ENCODE data around the gene TMEM51.
"Not testable (repeated sequence)": the region's sequence is repeated elsewhere in the genome, so short reads cannot be mapped to it uniquely, and the experiment has no call there.

TMEM51 gene

DNA sequence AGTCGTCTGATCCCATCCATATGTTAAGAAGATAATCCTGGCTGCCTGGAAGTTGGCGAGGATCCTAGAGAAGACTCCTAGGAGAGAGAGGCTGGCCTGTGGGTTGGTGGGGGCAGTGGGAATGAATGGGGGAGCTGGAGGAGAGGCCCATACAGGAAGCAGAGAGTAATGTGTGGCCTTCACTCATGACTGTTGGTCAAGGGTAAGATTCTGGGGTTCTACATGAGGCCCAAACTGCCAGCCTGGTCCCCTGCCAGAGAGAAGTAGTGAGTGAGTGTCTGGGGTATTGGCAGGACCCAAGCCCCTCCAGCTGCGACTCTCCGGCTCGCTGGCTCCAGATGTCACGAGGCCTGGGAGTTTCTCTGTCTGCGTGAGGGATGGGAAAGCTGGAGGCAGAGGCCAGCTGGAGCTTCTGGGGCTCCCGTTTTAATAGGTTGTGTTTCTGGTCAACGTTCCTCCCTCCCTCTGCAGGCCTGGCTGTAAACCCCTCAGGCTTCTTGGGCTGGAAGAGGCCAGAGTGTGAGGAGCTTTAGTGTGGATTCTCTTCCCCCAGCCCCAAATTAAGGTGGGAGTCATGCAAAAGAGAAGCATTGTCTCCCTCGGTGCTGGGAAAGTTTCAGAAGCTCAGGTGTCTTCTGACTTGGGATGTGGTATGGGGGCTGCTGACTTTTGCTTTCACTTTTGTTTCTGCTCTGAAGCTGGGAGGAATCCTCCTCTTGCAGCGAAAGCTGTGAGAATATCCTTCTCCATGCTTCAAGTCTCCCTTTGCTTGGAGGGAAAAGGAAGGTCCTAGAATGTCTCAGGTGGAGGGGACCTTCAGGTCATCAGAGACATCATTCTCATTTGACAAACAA, 2.6 kb downstream of the TMEM51 start:
- DNase-seq = no peak

- no peak for DNase-seq
These were observed 3.3 kb downstream of the TMEM51 start for GRCh38 chr1:15156807-15157380.

- DNase-seq = no peak
These were observed 4.2 kb downstream of the TMEM51 start for GRCh38 chr1:15157524-15158399.

- no peak for DNase-seq
These were observed 5.1 kb downstream of the TMEM51 start for GRCh38 chr1:15158506-15159165.

DNA sequence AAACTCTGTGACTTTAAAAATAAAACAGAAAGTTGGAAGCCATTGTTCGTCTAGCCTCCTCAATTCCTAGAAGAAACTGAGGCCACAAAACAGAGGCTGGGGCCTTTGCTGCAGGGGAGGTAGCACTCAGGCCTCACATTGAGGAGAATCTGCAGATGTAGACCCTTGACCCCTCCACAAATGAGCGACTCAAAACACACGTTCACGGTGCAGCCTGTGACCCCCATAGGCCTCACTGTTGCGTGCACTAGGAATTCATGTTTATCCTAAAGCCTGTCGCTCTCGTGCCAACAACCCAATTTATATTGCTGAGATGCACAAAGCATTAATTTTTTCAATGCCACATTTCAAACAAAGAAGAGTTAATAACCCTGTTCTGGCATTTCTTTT, 5.6 kb downstream of the TMEM51 start:
- no peak for DNase-seq

- DNase-seq = no peak
These were observed 7.1 kb downstream of the TMEM51 start for GRCh38 chr1:15160626-15161025.

DNA sequence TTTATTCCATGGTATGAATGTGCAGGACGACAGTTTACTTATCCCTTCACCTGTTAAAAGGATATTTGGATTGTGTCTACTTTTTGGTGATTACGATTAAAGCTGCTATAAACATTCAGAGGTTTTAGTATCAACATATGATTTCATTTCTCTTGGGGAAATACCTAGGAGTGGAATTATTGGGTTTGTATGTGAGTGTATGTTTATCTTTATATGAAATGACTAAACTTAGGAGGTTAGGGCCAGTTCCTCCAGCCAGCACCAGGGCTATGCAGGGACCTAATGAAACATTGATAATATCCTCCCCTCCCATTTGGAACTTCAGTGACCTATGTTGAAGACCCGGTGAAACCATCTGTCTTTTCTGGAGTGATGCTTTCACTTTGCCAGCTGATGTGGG, 13.8 kb downstream of the TMEM51 start:
- DNase-seq = no peak

DNA sequence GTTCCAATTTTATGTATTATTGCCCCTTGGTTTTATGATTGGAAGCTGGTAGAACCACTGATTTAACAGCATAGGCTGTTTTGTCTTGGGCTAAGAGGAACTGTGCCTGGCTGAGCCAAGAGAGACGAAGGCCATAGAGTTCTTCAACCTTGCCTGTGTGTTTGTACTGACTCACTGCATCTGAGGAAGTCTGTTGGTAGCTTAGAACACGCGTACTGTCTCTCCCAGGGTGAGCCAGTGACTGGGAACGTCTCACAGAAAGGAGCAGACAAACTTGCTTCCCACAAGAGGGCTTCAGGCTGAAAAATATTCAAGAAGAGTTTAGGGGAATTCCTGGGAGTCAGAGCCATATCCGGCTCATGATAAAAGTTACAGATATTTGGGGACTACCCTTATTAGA, 14.9 kb downstream of the TMEM51 start:
- no peak for DNase-seq

- DNase-seq = no peak
These were observed 16.5 kb downstream of the TMEM51 start for GRCh38 chr1:15170071-15170470.

DNA sequence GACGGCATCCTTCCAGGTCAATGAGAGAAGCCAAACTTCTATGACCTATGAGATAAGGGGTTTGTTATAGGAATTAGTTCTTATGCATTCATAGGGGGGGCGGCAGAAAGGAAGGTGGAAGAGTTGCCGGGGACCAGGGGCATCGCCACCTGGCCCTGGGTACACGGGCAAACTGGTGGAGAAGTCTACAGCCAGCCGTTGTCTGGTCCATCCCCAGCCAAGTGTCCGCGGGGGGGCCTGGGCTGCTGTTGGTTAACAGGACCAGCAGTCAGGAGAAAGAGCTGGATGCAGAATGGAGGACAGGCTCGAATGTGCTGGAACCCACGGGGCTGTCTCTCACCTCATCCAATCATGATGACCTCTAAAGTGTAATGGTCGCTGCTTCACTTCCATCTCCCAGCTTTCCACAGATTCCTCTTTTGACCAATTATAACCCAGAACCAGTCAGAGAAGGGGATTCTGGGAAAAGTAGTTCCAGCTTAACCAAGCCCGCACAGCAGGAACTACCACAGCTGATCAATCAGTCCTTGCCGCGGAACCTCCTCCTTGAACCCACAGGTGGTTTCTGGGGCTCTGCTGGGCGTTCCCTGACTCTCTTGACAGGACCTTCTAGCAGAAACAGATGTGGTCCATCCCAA, 17.8 kb downstream of the TMEM51 start:
- no peak for DNase-seq

DNA sequence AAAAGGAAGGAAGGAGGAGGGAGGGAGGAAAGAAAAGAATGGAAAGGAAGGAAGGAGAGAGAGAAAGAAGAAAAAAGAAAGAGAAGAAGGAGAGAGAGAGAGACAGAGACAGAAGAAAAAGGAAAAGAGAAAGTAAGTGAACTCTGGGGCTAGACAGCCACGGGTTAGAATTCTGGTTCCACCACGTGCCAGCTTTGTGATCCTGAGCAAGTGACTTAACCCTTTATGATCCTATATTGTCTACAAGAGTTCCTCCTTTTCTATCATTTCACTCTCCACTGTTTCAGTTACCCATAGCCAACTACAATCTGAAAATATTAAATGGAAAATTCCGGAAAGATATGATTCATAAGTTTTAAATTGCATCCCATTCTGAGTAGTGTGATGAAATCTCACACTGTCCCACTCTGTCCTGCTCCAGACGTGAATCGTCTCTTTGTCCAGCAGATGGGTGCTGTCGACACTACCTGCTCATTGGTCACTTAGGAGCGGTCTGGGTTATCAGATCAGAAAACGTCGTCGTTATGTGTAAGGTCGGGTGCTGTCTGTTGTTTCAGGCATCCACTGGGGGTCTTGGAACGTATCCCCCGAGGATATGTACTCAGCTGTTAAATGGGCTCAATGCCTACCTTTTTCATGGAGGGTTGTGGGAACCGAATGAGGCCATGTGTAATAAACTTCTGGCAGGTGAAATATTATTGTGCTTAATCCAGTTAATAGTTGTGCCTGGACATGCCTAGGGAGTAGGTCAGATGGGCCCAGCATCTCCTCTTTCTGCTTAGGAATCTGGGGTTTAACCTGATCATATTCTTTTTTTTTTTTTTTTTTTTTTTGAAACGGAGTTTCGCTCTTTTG, 19.1 kb downstream of the TMEM51 start:
- DNase-seq = no peak

DNA sequence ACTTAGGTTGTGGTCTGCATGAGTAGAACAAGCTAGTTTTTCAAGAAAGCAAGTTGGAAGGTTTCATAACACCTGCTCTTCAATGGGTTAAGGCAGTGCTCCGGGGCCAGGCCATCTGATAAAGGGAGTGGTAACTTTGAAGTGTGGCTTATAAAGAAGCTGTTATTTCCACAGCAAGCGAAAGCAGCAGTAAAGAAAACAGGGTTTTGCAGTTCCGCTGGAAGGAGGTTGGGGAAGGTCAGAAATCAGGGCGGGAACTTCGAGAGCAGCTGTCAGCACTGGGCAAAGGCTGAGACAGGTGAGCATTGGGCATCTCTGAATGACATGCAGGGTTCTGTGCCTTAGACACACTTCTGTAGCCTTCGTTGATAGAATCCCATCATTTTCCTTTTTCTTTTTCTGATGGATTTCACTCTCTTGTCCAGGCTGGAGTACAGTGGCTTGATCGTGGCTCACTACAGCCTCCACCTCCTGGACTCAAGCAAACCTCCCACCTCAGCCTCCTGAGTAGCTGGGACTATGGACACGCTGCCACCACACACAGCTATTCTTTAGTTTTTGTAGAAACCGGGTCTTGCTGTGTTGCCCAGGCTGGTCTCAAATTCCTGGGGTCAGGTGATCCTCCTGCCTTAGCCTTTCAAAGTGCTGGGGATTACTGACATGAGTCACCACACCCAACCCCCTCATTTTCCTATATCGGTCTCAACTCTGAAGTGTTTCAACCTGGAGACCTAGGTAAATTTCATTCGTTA, 20.5 kb downstream of the TMEM51 start:
- DNase-seq = no peak

DNA sequence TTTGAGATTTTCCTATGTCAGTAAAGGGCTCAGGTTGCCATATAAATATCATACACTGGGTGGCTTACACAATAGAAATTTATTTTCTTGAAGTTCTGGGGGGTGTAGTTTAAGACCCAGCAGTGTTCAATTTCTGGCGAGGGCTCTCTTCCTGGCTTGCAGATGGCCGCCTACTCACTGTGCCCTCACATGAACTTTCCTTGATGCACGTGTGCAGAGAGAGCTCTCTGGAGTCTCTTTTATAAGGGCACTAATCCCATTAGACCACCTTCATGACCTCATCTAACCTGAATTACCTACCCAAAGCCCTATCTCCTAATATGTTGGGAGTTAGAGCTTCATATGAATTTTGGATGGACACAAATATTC, 21.1 kb downstream of the TMEM51 start:
- no peak for DNase-seq

GRCh38 chr1:15175324-15176094, 22.0 kb downstream of the TMEM51 start:
- DNase-seq = not testable (repeated sequence)

DNA sequence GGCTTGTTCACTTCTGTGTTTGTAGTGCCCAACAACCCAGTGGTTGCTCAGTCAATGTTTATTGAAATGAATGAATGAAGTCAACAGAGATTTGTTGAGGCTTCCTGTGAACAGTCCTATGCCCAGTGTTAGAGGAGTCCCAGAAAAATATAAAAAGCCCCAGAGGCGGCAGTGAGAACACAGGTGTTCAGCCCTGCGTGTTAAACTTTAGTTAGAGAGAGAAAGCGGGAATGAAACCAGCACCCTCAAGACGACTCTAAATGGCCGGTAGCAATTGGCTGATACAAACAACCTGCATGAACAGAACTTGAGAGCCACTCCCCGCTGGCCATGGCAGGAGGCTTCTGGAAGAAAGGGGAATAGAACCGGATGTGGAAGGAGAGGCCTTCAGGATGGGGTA, 22.6 kb downstream of the TMEM51 start:
- DNase-seq = no peak

- DNase-seq = no peak
These were observed 23.5 kb downstream of the TMEM51 start for GRCh38 chr1:15176898-15177665.

DNA sequence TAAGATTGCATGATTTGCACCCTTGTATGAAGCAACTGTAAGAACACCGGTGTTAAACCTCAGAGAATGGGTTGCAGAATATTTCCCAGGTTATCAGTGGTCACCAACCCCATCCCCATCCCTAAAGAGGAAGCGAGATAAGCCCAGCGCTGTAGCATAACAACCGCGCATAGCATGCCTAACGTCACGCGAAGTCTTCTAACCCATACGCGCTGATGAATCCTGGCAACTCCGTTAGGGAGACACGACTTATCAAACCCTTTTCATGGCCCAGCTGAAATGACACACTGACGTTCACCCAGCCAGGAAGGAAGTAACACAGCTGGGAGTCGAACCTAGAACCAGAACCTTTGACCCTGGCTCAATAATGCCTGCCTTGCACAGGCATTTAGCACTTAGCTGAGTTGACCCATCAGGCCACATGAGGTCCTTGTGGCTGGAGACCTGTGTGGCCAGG, 24.2 kb downstream of the TMEM51 start:
- DNase-seq = no peak

- no peak for DNase-seq
These were observed 25.3 kb downstream of the TMEM51 start for GRCh38 chr1:15178571-15179484.
